Endothelial cell of umbilical vein (primary cell): Measurements from ENCODE around the gene OLA1. TPM values are rescaled to one million over a fixed set of nuclear protein-coding genes. Genes with fewer than 3 reads are reported as not detected.

Experiments
- BruUV-seq: library from RNA; stranded (reverse); fragments of 400-500 nt; replicated peaks from 2 replicates; lab custom pipeline; 2021; lab: Mats Ljungman, UMichigan
- CTCF ChIA-PET: fragments of 300-600, 350-600 bp; sonication (Branson Sonifier 250); formaldehyde crosslinking; loops from one replicate; lab custom pipeline; 2021; ENCODE audit warnings: antibody characterized with exemption, inconsistent platforms; lab: Charles Lee
- POLR2A ChIA-PET: fragments of 300-600, 350-600 bp; sonication (Branson Sonifier 250); formaldehyde crosslinking; loops from one replicate; lab custom pipeline; 2021; ENCODE audit warnings: antibody characterized with exemption, inconsistent platforms; lab: Charles Lee
- DNase-seq: peaks from one replicate; pipeline ENCODE4 v3.0.0-alpha.2; 2011; ENCODE audit warnings: low read depth, low spot score
- FAIRE-seq: peaks from 2 replicates; lab custom pipeline; 2011; peaks lifted over from hg19 to GRCh38; lab: Jason Lieb, UNC
- H2AFZ ChIP-seq: 2 replicates; pipeline ENCODE4 v1.6.0; 2012; ENCODE audit warnings: low read depth, low read length, control low read depth, inconsistent platforms
- H3K27ac ChIP-seq: 2 replicates; pipeline ENCODE4 v1.5.1; 2011; ENCODE audit warnings: low read depth, mild to moderate bottlenecking, control low read depth, low read length, moderate library complexity; ENCODE audit not compliant: insufficient read depth
- H3K27me3 ChIP-seq, 2 experiments: 2 replicates each; pipeline versions ENCODE4 v1.6.0 to v1.6.1; 2011; ENCODE audit warnings: low read length in 2 of 2, mixed read lengths in 1 of 2; ENCODE audit not compliant: control insufficient read depth in 2 of 2, insufficient read depth in 2 of 2
- H3K36me3 ChIP-seq, 2 experiments: 2 replicates in 1 of 2; 3 replicates in 1 of 2; pipeline ENCODE4 v1.5.1; 2011; ENCODE audit warnings: low read length in 2 of 2, mild to moderate bottlenecking in 1 of 2, moderate library complexity in 1 of 2; ENCODE audit not compliant: control insufficient read depth in 2 of 2, insufficient read depth in 2 of 2; ENCODE audit errors: extremely low read depth in 1 of 2
- H3K4me1 ChIP-seq: 3 replicates; pipeline ENCODE4 v1.5.1; 2011; ENCODE audit warnings: mild to moderate bottlenecking, low read length; ENCODE audit not compliant: control insufficient read depth, insufficient read depth; ENCODE audit errors: extremely low read depth
- H3K4me2 ChIP-seq: 2 replicates; pipeline ENCODE4 v1.6.1; 2011; ENCODE audit warnings: low read length, control low read depth, mixed read lengths; ENCODE audit not compliant: insufficient read depth
- H3K4me3 ChIP-seq, 3 experiments: fragments of 200-600 bp in 1 of 3; sonication (generic), shearing (Covaris generic) in 1 of 3; replicated peaks in 1 of 3; 2 replicates each; pipeline ENCODE4 v1.5.1; 2011 to 2016; ENCODE audit warnings: control low read depth in 3 of 3, low read length in 3 of 3, mild to moderate bottlenecking in 2 of 3, inconsistent platforms in 1 of 3, low read depth in 1 of 3, moderate library complexity in 1 of 3; ENCODE audit not compliant: insufficient read depth in 1 of 3
- H3K79me2 ChIP-seq: 2 replicates; pipeline ENCODE4 v1.6.0; 2012; ENCODE audit warnings: low read length, inconsistent platforms; ENCODE audit not compliant: control insufficient read depth, insufficient read depth
- H3K9ac ChIP-seq: replicated peaks from 2 replicates; pipeline ENCODE3; 2011; ENCODE audit warnings: low read length, control low read depth; ENCODE audit not compliant: insufficient read depth; ENCODE audit errors: extremely low read depth
- H3K9me1 ChIP-seq: replicated peaks from 3 replicates; pipeline ENCODE4 v1.6.0; 2011; ENCODE audit warnings: mild to moderate bottlenecking, low read length; ENCODE audit not compliant: control insufficient read depth, insufficient read depth; ENCODE audit errors: extremely low read depth
- H3K9me3 ChIP-seq: replicated peaks from 2 replicates; pipeline ENCODE4 v1.5.1; 2012; ENCODE audit warnings: low read length, inconsistent platforms; ENCODE audit not compliant: control insufficient read depth, insufficient read depth
- H4K20me1 ChIP-seq: replicated peaks from 2 replicates; pipeline ENCODE3; 2011; ENCODE audit warnings: mild to moderate bottlenecking, low read length; ENCODE audit not compliant: control insufficient read depth, insufficient read depth; ENCODE audit errors: extremely low read depth
- EZH2 ChIP-seq: IDR thresholded peaks from 2 replicates; pipeline ENCODE4 v1.6.1; 2012; ENCODE audit warnings: borderline replicate concordance, low read depth, mild to moderate bottlenecking, moderate library complexity, low read length, inconsistent platforms; ENCODE audit not compliant: severe bottlenecking
- FOS ChIP-seq: IDR thresholded peaks from 2 replicates; pipeline ENCODE4 v1.6.1; 2011; ENCODE audit warnings: mild to moderate bottlenecking, low read length, moderate library complexity, borderline replicate concordance; ENCODE audit not compliant: insufficient read depth
- GATA2 ChIP-seq: IDR thresholded peaks from 2 replicates; pipeline ENCODE4 v1.7.0; 2011; ENCODE audit warnings: low read depth, mild to moderate bottlenecking, moderate library complexity, mixed read lengths, low read length; ENCODE audit not compliant: insufficient read length, insufficient read depth
- JUN ChIP-seq: IDR thresholded peaks from 2 replicates; pipeline ENCODE4 v1.6.1; 2011; ENCODE audit warnings: borderline replicate concordance, low read depth; ENCODE audit not compliant: insufficient read length, insufficient read depth
- MYC ChIP-seq: IDR thresholded peaks from one replicate; pipeline ENCODE4 v1.6.1; 2011; ENCODE audit warnings: mild to moderate bottlenecking, low read depth, low read length
- POLR2A ChIP-seq: IDR thresholded peaks from 2 replicates; pipeline ENCODE4 v1.6.1; 2012; ENCODE audit warnings: low read depth, mild to moderate bottlenecking, control low read depth, low read length
- POLR2AphosphoS5 ChIP-seq: IDR thresholded peaks from 2 replicates; pipeline ENCODE4 v1.6.1; 2012; ENCODE audit warnings: low read depth, mild to moderate bottlenecking, control low read depth, low read length, moderate library complexity; ENCODE audit not compliant: insufficient read depth
- dilution Hi-C: fragments of 300-500 bp; cut with MboI; formaldehyde crosslinking; loops from one replicate; pipeline ENCODE4 v1.15.0; 2019; ENCODE audit warnings: low sequenced_read_pairs; ENCODE audit not compliant: extremely low pct_ligation_motif_present
- intact Hi-C: fragments of 100-400 bp; cut with micrococcal nuclease; formaldehyde crosslinking; loops from one replicate; pipeline ENCODE4 v1.10.0; 2022
- polyA plus RNA-seq, 4 experiments: library from polyadenylated mRNA; depleted of rRNA in 3 of 4; stranded (reverse) in 3 of 4; unstranded in 1 of 4; fragments of >200 nt; gene quantifications; 2 replicates each; pipeline versions ENCODE4 v1.2.1 to v1.2.3, GENCODE V29; 2011 to 2012; ENCODE audit warnings: missing spikeins in 1 of 4
- total RNA-seq: library from RNA; stranded (reverse); gene quantifications from 2 replicates; pipeline ENCODE4 v1.2.3, GENCODE V29; 2021
- TF ChIP-seq, protein P1 (sequence below): IDR thresholded peaks from 2 replicates; pipeline ENCODE4 v1.6.1; 2011; ENCODE audit not compliant: insufficient read depth, insufficient read length

OLA1 gene
- total and polyA plus RNA-seq, 2 donors (not counting 3 experiments of a cell fraction or from before 2014, with no cell fraction given): 30.6 to 93.9 TPM

DNA sequence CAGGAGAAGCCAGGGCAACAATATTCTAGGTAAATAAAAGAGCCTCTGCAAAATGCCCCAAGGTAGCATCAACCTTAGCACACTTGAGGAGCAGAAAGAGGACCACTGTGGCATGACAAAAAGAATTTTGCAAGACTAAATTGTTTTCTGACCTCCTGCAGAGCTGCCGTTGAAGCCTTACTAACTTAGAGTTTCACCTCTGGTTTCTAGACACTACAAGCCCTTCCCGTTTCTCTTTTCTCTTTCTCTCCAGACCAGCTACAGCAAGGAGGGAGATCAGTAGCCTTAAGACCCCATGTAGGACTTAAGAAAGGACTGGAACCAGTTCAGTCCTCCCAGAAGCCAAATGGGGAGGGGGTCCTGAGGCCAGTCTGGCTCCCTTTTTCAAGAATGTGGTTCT is 209.9 kb downstream of the OLA1 start:
- POLR2A ChIA-PET: no interaction called here
- Histone ChIP-seq H3K9me1 (no peaks in the 10 kb centered on the region), H3K27me3 (no peaks in the 10 kb centered on the region), H3K27ac (no peak overlapping the region), H3K9me3 (no peaks in the 10 kb centered on the region), H3K79me2 (no peaks in the 10 kb centered on the region), H3K4me2 (no peak overlapping the region), H3K9ac (no peak overlapping the region), H3K4me3 (no peak overlapping the region), H3K4me1 (peaks cover 16% of the 10 kb centered on the region), H2AFZ (no peak overlapping the region), H4K20me1 (no peaks in the 10 kb centered on the region), H3K36me3 (no peaks in the 10 kb centered on the region)
- FAIRE-seq (no peak), DNase-seq (no peak)
- TF ChIP-seq POLR2AphosphoS5 (no peak), FOS (no peak), GATA2 (no peak)
- TF ChIP-seq, protein P1, sequence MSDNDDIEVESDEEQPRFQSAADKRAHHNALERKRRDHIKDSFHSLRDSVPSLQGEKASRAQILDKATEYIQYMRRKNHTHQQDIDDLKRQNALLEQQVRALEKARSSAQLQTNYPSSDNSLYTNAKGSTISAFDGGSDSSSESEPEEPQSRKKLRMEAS: no peak
- BruUV-seq: no TSS peak
- intact Hi-C loops: no loop called here
- CTCF ChIA-PET: interaction anchor here (0.9 to 1.2 kb wide), 3 partner anchors 23 to 303 kb away, joined by 3 to 4 read pairs (median 3); no protein-coding TSS in a partner anchor
- dilution Hi-C loops: no loop called here

DNA sequence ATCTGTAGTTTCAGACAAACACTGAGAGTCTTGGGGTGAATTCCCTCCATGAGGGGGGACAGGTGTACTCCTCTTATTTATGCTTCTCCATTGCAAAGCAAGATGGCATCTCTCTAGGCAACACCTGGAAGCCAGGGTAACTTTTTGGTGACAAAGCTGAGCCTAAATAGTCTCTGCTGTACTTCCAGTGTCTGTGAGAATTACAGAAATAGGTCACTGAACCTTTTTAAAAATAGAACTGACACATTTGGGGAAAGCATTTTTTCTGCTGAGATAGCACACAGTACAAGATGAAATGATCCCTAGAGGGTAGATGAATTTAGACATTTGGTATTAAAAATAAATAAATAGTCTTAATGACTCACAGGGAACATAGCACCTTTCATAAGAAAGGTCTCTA is 211.5 kb downstream of the OLA1 start:
- peak overlapping the region; percentile 21 for H3K27ac ChIP-seq
- CTCF ChIA-PET: interaction anchor here (1.6 to 2.1 kb wide), 2 partner anchors 41 to 152 kb away, joined by 4 to 5 read pairs; no protein-coding TSS in a partner anchor

More for the DNA sequence above, 211.5 kb downstream of the OLA1 start:
- Histone ChIP-seq H3K9ac (no peak overlapping the region), H3K79me2 (no peaks in the 10 kb centered on the region), H3K4me1 (peaks cover 16% of the 10 kb centered on the region), H2AFZ (peak overlapping the region; percentile 53), H3K27me3 (no peaks in the 10 kb centered on the region), H4K20me1 (no peaks in the 10 kb centered on the region), H3K9me3 (no peaks in the 10 kb centered on the region), H3K9me1 (no peaks in the 10 kb centered on the region), H3K36me3 (no peaks in the 10 kb centered on the region), H3K4me3 (no peak overlapping the region), H3K4me2 (peak overlapping the region; percentile 10)
- BruUV-seq: TSS peak; percentile 62
- DNase-seq (no peak), FAIRE-seq (no peak)
- no peak for TF ChIP-seq JUN
- TF ChIP-seq GATA2: no peak
- TF ChIP-seq POLR2AphosphoS5: no peak
- no peak for TF ChIP-seq EZH2
- TF ChIP-seq, protein P1: no peak
- TF ChIP-seq POLR2A: no peak
- no peak for TF ChIP-seq FOS
- TF ChIP-seq MYC: no peak
- dilution Hi-C loops: no loop called here
- intact Hi-C loops: no loop called here
- POLR2A ChIA-PET: no interaction called here
